ENCODE data around the gene STX7.

The STX7 gene

GRCh38 chr6:132552372-132552771 lies 39.5 kb upstream of the STX7 start, which contains the start of gene TAAR8 (continued):
- no peak for TF ChIP-seq SNAI2 (CRISPR knock-in tag; IDR thresholded peaks at IDR 0.05)
- no peak for TF ChIP-seq CSRNP3 (CRISPR knock-in tag; IDR thresholded peaks at IDR 0.05)
- TF ChIP-seq BACH2 (CRISPR knock-in tag; IDR thresholded peaks at IDR 0.05; ENCODE audit: borderline replicate concordance): no peak
- no peak for TF ChIP-seq ZC3H10 (CRISPR knock-in tag; IDR thresholded peaks at IDR 0.05)
- no peak for TF ChIP-seq PATZ1 (CRISPR knock-in tag; IDR thresholded peaks at IDR 0.05; ENCODE audit: borderline replicate concordance)

DNA sequence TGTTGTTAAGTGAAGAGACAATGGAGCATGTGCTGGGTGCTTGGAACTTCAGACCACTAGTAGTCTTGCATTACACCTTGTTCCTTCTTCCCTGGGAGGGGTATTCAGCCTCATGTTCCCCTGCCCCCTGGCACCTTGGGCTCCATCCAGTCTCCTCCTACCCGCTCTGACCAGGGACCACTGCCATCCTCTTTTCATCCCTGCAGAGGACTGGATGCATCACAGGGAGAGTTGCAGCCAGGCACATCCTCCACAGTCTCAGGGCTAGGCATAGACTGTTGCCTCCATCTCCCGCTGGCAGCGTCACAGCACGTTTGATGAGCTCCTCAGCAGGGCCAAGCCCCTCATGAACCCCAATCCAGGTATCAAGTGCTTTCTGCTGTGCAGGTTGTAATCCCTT lies 38.3 kb upstream of the STX7 start:
- no peak for ATAC-seq
- TF ChIP-seq RARB (CRISPR knock-in tag; IDR thresholded peaks at IDR 0.05) (no peak), OSR1 (CRISPR knock-in tag; IDR thresholded peaks at IDR 0.05) (no peak), CSDC2 (CRISPR knock-in tag; IDR thresholded peaks at IDR 0.05) (no peak), ZC3H10 (CRISPR knock-in tag; IDR thresholded peaks at IDR 0.05) (no peak)

GRCh38 chr6:132548746-132549463 lies 36.0 kb upstream of the STX7 start:
- TF ChIP-seq ARNTL (CRISPR knock-in tag; IDR thresholded peaks at IDR 0.05; ENCODE audit: borderline replicate concordance, low read depth) (no peak), BACH2 (CRISPR knock-in tag; IDR thresholded peaks at IDR 0.05; ENCODE audit: borderline replicate concordance) (no peak), CSDC2 (CRISPR knock-in tag; IDR thresholded peaks at IDR 0.05) (no peak), SNAI2 (CRISPR knock-in tag; IDR thresholded peaks at IDR 0.05) (no peak), ISL1 (CRISPR knock-in tag; IDR thresholded peaks at IDR 0.05) (no peak), ESRRG (CRISPR knock-in tag; IDR thresholded peaks at IDR 0.05) (no peak), TOX (CRISPR knock-in tag; IDR thresholded peaks at IDR 0.05; ENCODE audit: borderline replicate concordance) (no peak), PPARA (CRISPR knock-in tag; IDR thresholded peaks at IDR 0.05; ENCODE audit: borderline replicate concordance) (no peak), OSR1 (CRISPR knock-in tag; IDR thresholded peaks at IDR 0.05) (no peak), ZFP3 (CRISPR knock-in tag; IDR thresholded peaks at IDR 0.05) (no peak), POU6F1 (CRISPR knock-in tag; IDR thresholded peaks at IDR 0.05; ENCODE audit: borderline replicate concordance, low read depth) (no peak), ZC3H10 (CRISPR knock-in tag; IDR thresholded peaks at IDR 0.05) (no peak), ZNF565 (CRISPR knock-in tag; conservative IDR thresholded peaks at IDR 0.05; ENCODE audit: low read depth) (no peak)
- TF ChIP-seq, protein P1, sequence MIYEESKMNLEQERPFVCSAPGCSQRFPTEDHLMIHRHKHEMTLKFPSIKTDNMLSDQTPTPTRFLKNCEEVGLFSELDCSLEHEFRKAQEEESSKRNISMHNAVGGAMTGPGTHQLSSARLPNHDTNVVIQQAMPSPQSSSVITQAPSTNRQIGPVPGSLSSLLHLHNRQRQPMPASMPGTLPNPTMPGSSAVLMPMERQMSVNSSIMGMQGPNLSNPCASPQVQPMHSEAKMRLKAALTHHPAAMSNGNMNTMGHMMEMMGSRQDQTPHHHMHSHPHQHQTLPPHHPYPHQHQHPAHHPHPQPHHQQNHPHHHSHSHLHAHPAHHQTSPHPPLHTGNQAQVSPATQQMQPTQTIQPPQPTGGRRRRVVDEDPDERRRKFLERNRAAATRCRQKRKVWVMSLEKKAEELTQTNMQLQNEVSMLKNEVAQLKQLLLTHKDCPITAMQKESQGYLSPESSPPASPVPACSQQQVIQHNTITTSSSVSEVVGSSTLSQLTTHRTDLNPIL (CRISPR knock-in tag; IDR thresholded peaks at IDR 0.05; ENCODE audit: low read depth): no peak
- TF ChIP-seq, protein P2, sequence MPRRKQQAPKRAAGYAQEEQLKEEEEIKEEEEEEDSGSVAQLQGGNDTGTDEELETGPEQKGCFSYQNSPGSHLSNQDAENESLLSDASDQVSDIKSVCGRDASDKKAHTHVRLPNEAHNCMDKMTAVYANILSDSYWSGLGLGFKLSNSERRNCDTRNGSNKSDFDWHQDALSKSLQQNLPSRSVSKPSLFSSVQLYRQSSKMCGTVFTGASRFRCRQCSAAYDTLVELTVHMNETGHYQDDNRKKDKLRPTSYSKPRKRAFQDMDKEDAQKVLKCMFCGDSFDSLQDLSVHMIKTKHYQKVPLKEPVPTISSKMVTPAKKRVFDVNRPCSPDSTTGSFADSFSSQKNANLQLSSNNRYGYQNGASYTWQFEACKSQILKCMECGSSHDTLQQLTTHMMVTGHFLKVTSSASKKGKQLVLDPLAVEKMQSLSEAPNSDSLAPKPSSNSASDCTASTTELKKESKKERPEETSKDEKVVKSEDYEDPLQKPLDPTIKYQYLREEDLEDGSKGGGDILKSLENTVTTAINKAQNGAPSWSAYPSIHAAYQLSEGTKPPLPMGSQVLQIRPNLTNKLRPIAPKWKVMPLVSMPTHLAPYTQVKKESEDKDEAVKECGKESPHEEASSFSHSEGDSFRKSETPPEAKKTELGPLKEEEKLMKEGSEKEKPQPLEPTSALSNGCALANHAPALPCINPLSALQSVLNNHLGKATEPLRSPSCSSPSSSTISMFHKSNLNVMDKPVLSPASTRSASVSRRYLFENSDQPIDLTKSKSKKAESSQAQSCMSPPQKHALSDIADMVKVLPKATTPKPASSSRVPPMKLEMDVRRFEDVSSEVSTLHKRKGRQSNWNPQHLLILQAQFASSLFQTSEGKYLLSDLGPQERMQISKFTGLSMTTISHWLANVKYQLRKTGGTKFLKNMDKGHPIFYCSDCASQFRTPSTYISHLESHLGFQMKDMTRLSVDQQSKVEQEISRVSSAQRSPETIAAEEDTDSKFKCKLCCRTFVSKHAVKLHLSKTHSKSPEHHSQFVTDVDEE (CRISPR knock-in tag; IDR thresholded peaks at IDR 0.05): no peak
- ATAC-seq: no peak

DNA sequence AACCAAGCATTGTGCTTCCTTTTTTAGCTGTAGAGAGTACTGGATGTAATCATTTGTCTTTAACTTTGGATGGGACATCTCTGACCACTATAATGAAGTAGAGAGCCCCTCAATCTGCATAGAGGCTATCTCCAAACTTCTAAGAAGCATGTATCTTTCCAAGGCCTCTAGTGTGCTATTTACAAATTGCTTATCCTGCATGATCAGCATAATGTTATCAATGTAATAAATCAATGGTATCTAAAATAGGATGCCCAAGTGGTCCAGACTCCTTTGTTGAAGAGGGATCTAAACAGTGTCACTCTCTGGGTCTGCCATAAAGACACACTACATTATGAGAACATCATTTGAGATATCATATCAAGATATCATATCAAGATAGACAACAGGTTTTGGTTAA lies 31.9 kb upstream of the STX7 start:
- ATAC-seq: no peak
- no peak for TF ChIP-seq ZNF8 (CRISPR knock-in tag; IDR thresholded peaks at IDR 0.05)
- no peak for TF ChIP-seq ZNF565 (CRISPR knock-in tag; conservative IDR thresholded peaks at IDR 0.05; ENCODE audit: low read depth)
- no peak for TF ChIP-seq SNAI2 (CRISPR knock-in tag; IDR thresholded peaks at IDR 0.05)
- no peak for TF ChIP-seq ZC3H10 (CRISPR knock-in tag; IDR thresholded peaks at IDR 0.05)
- TF ChIP-seq ZFP30 (CRISPR knock-in tag; IDR thresholded peaks at IDR 0.05): no peak
- no peak for TF ChIP-seq TCF4 (CRISPR knock-in tag; IDR thresholded peaks at IDR 0.05; ENCODE audit: borderline replicate concordance)
- TF ChIP-seq ISL1 (CRISPR knock-in tag; IDR thresholded peaks at IDR 0.05): no peak
- no peak for TF ChIP-seq ESRRG (CRISPR knock-in tag; IDR thresholded peaks at IDR 0.05)
- TF ChIP-seq, protein P2 (CRISPR knock-in tag; IDR thresholded peaks at IDR 0.05): no peak
- TF ChIP-seq, protein P1 (CRISPR knock-in tag; IDR thresholded peaks at IDR 0.05; ENCODE audit: low read depth): no peak
- no peak for TF ChIP-seq ZNF70 (CRISPR knock-in tag; IDR thresholded peaks at IDR 0.05)
- no peak for TF ChIP-seq PPARA (CRISPR knock-in tag; IDR thresholded peaks at IDR 0.05; ENCODE audit: borderline replicate concordance)

All from SK-N-SH treated with all-trans-retinoic acid at 6 μM for 48 hours (cell line).